AG04450 (cell line): Measurements from ENCODE around the gene NEFH. TPM values are rescaled to one million over a fixed set of nuclear protein-coding genes. Genes with fewer than 3 reads are reported as not detected.

Experiments used
- CTCF ChIA-PET: fragments of 300-600, 350-600 bp; formaldehyde crosslinking; extraction: SDS; loops from one replicate; lab custom pipeline; 2022; ENCODE audit warnings: antibody characterized with exemption, inconsistent platforms; lab: Charles Lee
- POLR2A ChIA-PET: fragments of 350-600 bp; formaldehyde crosslinking; extraction: SDS; loops from one replicate; lab custom pipeline; 2021; ENCODE audit warnings: antibody characterized with exemption, inconsistent platforms; lab: Yijun Ruan, JAX
- DNase-seq: peaks from one replicate; pipeline ENCODE4 v3.0.0-alpha.2; 2011; ENCODE audit warnings: low read depth, low spot score
- H3K27ac ChIP-seq: one replicate; pipeline ENCODE4 v1.5.1; 2012; ENCODE audit warnings: low read depth, low read length, control low read depth
- H3K27me3 ChIP-seq: one replicate; pipeline ENCODE4 v1.6.0; 2012; ENCODE audit warnings: low read length; ENCODE audit not compliant: control insufficient read depth, insufficient read depth
- H3K4me3 ChIP-seq: 2 replicates; pipeline ENCODE4 v1.5.1; 2011; ENCODE audit warnings: mild to moderate bottlenecking, low read depth, low read length, control low read depth
- H3K9me3 ChIP-seq: 2 replicates; pipeline ENCODE4 v1.5.1; 2012; ENCODE audit warnings: low read length; ENCODE audit not compliant: control insufficient read depth, insufficient read depth
- CTCF ChIP-seq: IDR thresholded peaks from 2 replicates; pipeline ENCODE4 v1.5.1; 2011; ENCODE audit warnings: low read depth, low read length, control low read depth, inconsistent platforms
- polyA plus RNA-seq: library from polyadenylated mRNA; depleted of rRNA; stranded (reverse); fragments of >200 nt; gene quantifications from 2 replicates; pipeline ENCODE4 v1.2.3, GENCODE V29; 2011

The NEFH gene
- polyA plus RNA-seq, 1 experiment = 2.0 TPM

DNA sequence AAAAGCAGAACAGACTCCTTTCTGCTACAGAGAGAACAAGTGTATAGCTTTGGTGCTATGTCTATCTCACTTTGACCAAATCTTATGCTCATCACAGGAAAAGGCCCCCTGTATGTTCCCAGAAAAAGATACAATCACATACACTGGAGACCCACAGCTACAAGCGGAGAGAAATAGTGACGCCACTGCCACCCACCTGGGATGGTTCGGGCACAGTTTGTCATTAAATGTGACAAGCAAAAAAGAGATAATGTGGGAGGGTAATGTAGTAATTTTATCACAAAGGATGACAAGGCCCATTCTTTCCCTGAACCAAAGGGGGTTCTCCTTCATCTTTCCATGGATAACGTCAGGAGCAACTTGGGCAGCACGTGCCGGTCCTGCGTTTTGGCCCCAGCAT lies 41.5 kb downstream of the NEFH start:
- Histone ChIP-seq H3K9me3 (no peaks in the 10 kb centered on the region), H3K27me3 (no peaks in the 10 kb centered on the region), H3K27ac (peak overlapping the region; percentile 57), H3K4me3 (no peak overlapping the region)
- no peak for TF ChIP-seq CTCF
- ChIA-PET CTCF (interaction anchor here (0.7 kb wide), 1 partner anchor 32 kb away, joined by 4 read pairs; the partner anchor contains the start of gene THOC5), POLR2A (interaction anchor here (0.6 kb wide), 1 partner anchor 22 kb away, joined by 3 read pairs; no protein-coding TSS in a partner anchor)
- no peak for DNase-seq

- CTCF ChIA-PET = interaction anchor here (1.2 to 2.3 kb wide), 4 partner anchors 30 to 129 kb away, joined by 3 to 25 read pairs (median 5); partner anchors contain the start of gene THOC5
- H3K27ac ChIP-seq = no peak overlapping the region
- no peaks in the 10 kb centered on the region for H3K9me3 ChIP-seq
- H3K4me3 ChIP-seq = no peak overlapping the region
- no peak for DNase-seq
- no peak for TF ChIP-seq CTCF
- POLR2A ChIA-PET = no interaction called here
- H3K27me3 ChIP-seq = no peaks in the 10 kb centered on the region
Measured at GRCh38 chr22:29523761-29524160, 43.7 kb downstream of the NEFH start.

- CTCF ChIA-PET = interaction anchor here (1.2 to 2.3 kb wide), 4 partner anchors 29 to 130 kb away, joined by 3 to 25 read pairs (median 5); partner anchors contain the start of gene THOC5
- H3K27ac ChIP-seq = no peak overlapping the region
- TF ChIP-seq CTCF = peak; percentile 44
- POLR2A ChIA-PET = no interaction called here
- DNase-seq = no peak
- H3K4me3 ChIP-seq = no peak overlapping the region
- no peaks in the 10 kb centered on the region for H3K9me3 ChIP-seq
- no peaks in the 10 kb centered on the region for H3K27me3 ChIP-seq
Measured at GRCh38 chr22:29524442-29525191, 44.6 kb downstream of the NEFH start.

DNA sequence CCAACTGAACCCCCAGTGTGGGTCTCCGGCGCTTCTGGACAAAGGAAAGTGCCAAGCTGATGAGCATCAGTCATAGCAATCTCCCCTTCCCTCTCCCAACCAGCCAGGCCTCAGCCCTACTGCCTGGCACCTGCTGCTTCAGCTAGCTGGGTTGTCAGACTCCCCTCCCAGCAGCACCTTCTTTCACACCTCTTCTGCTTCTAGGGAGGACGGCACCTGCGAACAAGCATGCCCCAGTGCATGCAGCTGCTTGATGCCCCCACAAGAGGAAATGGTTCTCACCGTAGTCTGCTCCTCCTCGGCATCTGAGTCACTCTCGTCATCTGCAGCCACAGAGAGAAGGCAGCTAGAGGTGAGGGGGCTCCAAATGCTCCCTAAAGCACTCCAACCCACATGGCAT lies 48.1 kb downstream of the NEFH start:
- CTCF ChIA-PET = no interaction called here
- POLR2A ChIA-PET = no interaction called here
- Histone ChIP-seq H3K27me3 (no peaks in the 10 kb centered on the region), H3K4me3 (no peak overlapping the region), H3K9me3 (no peaks in the 10 kb centered on the region), H3K27ac (no peak overlapping the region)
- no peak for DNase-seq
- no peak for TF ChIP-seq CTCF

DNA sequence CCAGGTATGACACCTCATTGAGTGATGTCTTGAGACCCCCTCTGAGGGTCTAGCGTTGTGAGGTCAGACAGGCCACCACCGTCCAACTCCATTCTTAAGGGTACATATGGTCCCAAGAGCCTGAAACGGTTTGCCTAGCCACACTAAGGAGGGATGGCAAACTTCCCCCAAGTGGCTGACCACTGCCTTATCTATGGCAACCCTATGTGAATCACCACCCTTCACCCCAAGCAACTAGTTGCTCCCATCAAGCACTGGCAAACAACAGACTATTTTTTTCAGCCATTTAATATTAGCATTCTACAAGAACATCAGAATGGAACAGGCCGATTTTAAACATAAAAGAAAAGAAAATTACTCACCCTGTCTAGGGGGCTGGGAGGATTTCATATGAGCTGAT lies 50.7 kb downstream of the NEFH start:
- H3K9me3 ChIP-seq = no peaks in the 10 kb centered on the region
- H3K27ac ChIP-seq = no peak overlapping the region
- H3K27me3 ChIP-seq = no peaks in the 10 kb centered on the region
- no peak for TF ChIP-seq CTCF
- no peak overlapping the region for H3K4me3 ChIP-seq
- ChIA-PET POLR2A (no interaction called here), CTCF (interaction anchor here (2.4 kb wide), 1 partner anchor 23 kb away, joined by 10 read pairs; the partner anchor contains the start of gene THOC5)
- no peak for DNase-seq
